Measurements from ENCODE around the gene CLDN34.

DNA sequence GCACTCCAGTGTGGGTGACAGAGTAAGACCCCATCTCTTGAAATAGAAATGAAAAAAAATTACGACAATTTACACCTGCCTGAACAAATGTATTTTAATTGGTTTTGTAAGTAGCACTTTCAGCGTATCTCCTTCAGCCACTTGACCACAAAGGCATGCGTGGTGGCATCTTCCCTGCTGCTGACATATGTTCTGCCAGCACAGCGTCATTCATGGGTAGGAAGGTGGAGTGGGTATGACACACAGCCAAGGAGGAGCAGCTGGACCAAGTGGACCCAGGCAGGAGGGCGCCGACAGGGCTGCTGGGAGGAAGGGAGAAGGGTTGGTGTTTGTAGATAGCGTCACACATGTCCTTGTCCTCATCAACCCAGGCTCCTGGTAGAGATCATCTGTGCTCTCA lies 28.6 kb upstream of the CLDN34 start:
- TF ChIP-seq, protein P1, sequence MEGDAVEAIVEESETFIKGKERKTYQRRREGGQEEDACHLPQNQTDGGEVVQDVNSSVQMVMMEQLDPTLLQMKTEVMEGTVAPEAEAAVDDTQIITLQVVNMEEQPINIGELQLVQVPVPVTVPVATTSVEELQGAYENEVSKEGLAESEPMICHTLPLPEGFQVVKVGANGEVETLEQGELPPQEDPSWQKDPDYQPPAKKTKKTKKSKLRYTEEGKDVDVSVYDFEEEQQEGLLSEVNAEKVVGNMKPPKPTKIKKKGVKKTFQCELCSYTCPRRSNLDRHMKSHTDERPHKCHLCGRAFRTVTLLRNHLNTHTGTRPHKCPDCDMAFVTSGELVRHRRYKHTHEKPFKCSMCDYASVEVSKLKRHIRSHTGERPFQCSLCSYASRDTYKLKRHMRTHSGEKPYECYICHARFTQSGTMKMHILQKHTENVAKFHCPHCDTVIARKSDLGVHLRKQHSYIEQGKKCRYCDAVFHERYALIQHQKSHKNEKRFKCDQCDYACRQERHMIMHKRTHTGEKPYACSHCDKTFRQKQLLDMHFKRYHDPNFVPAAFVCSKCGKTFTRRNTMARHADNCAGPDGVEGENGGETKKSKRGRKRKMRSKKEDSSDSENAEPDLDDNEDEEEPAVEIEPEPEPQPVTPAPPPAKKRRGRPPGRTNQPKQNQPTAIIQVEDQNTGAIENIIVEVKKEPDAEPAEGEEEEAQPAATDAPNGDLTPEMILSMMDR (conservative IDR thresholded peaks at IDR 0.05; ENCODE audit: low read depth in 2 of 2), result no peak
- TF ChIP-seq JUNB (IDR thresholded peaks at IDR 0.05; ENCODE audit: unreplicated experiment) (no peak), POLR2AphosphoS5 (IDR thresholded peaks at IDR 0.05; ENCODE audit: low read depth) (no peak), EZH2phosphoT487 (IDR thresholded peaks at IDR 0.05; ENCODE audit: unreplicated experiment) (no peak)
- TF ChIP-seq, protein P2, sequence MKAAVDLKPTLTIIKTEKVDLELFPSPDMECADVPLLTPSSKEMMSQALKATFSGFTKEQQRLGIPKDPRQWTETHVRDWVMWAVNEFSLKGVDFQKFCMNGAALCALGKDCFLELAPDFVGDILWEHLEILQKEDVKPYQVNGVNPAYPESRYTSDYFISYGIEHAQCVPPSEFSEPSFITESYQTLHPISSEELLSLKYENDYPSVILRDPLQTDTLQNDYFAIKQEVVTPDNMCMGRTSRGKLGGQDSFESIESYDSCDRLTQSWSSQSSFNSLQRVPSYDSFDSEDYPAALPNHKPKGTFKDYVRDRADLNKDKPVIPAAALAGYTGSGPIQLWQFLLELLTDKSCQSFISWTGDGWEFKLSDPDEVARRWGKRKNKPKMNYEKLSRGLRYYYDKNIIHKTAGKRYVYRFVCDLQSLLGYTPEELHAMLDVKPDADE (IDR thresholded peaks at IDR 0.05), result no peak
